SKM-1 (cell line): ENCODE results near the gene USP50.
"Not testable (repeated sequence)": the region's sequence is repeated elsewhere in the genome, so short reads cannot be mapped to it uniquely, and the experiment has no call there.

Source experiments
- DNase-seq: peaks from one replicate; lab custom pipeline; 2025; ENCODE audit not compliant: unreplicated experiment; lab: John Stamatoyannopoulos, UW

Gene USP50

DNA sequence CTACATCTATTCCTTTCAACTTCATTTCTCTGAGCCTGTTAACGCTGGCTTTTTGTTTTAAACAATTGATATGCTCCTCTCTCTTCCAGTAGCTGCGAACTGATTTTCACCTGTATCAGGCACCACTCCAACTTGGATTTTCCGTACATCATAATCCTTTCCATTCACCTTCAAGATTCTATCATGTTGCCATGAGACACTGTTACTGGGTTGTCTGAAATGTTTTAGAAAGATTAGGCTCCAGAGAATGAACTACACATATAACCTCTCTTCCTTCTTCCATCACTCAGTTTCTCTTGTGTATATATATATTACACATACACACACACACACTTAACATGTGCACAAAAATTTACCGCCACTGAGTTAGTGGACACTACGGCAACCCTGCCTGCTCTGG lies at the start of gene USP50:
Gene USP50, minus strand, starts transcription at position 101 of the 400 bp plus-strand sequence. CDS start 141 bp downstream, outside the sequence.
- no peak for DNase-seq

DNA sequence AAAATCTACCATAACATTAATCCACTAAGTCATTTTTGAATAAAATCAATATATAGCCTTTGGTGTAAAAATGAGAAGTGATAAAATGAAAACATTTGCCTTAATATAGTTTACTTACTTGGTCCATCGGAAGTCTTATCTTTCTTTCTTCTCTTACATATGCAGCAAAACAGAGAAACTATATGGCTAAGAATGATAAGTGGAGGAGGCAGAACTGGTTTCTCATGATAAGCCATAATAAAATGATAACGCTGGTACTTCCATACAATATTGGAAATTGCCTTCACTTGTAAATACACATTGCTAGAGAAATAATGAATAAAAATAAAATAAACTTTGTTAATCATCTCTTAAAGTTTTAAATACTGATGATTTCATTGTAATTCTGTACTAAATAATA lies 47.8 kb upstream of the USP50 start:
- no peak for DNase-seq

DNA sequence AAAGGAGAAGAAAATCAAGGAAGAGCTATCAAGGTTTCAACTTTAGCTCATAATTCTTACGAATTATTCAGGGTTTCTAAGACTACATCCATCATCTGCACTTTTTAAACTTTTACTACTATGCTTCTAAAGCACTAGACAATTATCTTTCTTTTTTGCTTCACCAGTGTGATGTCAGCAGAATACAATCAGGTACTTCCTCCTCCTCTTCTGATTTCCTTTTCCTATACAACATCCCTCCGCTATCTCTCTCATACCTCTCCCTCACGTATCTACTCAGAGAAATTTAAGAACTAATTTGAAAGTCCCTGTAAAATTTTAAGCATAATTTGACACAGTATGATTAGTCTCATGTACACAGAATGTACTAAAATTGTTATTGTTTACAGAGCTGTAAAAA lies 47.3 kb upstream of the USP50 start:
- DNase-seq, result no peak

DNA sequence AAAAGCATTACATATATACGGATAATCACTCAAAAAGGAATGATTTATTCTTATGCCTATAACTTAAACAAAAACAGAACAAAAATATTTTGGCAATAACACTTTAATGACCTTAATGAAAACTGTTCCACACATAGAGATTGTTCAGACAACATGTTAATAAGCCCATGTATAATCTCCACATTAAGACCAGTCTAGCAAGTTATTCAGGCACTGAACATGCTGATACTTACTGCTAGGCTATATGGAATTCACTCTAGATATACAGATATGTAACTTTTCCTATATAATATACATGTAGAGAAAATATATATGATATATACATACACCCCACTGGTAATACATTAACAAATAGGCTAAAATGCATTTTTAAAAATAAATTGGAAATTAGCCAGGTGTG lies 43.8 kb upstream of the USP50 start:
- no peak for DNase-seq

DNA sequence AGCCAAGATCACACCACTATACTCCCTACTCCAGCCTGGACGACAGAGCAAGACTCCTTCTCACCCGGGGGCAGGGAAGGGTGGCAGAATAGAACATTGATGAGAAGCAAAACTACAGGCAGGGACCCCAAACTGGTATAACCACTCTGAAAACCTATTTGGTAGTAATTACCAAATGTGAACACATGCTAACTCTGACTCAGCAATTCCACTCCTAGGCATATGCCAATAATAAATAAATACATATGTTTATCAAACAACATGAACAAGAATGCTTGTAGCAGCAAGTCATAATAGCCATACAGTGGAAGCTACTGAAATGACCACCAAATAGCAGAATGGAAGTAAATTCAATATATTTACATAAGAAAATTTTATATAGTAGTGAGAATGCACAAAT lies 31.0 kb upstream of the USP50 start:
- DNase-seq, result no peak

DNA sequence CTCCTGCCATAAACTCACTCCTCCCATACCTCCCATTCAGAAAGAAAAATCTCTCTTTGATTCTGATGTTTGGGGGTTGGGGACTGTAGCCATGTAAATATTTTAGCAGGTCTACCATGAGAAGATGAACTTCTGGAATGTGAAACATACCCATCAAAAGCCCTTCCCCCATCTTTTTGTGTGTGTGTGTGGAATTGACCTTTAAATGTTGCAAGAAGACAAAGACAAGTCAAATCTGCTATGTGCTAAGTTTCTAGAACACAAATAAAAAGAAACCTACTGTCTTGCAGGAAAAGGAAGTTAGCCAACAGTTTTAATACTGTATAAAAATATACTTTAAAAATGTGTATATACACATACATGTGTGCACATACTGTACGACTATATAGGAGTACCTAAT lies 29.7 kb upstream of the USP50 start:
- DNase-seq, result no peak

DNA sequence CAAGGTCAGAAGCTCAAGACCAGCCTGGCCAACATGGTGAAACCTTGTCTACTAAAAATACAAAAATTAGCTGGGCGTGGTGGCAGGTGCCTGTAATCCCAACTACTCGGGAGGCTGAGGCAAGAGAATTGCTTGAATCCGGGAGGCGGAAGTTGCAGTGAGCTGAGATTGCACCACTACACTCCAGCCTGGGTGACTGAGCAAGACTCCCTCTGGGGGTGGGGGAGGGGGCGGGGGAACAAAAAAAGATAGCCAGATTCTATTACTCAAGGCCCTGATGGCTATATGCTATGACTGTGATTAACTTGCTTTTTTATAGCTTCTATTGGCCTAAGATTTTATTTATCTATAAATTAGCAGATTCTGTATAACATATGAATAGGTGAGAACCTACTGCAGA lies 27.4 kb upstream of the USP50 start:
- DNase-seq, result not testable (repeated sequence)

DNA sequence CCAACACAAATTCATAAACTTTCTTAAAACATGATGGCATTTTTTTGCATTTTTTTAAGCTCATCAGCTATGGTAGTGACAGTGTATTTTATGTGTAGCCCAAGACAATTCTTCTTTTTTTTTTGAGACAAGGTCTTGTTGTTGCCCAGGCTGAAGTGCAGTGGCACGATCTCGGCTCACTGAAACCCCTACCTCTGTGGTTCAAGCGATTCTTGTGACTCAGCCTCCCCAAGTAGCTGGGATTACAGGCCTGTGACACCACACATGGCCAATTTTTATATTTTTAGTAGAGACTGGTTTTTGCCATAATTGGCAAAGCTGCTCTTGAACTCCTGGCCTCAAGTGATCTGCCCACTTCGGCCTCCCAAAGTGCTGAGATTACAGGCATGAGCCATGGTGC lies 17.3 kb upstream of the USP50 start:
- DNase-seq, result no peak

DNA sequence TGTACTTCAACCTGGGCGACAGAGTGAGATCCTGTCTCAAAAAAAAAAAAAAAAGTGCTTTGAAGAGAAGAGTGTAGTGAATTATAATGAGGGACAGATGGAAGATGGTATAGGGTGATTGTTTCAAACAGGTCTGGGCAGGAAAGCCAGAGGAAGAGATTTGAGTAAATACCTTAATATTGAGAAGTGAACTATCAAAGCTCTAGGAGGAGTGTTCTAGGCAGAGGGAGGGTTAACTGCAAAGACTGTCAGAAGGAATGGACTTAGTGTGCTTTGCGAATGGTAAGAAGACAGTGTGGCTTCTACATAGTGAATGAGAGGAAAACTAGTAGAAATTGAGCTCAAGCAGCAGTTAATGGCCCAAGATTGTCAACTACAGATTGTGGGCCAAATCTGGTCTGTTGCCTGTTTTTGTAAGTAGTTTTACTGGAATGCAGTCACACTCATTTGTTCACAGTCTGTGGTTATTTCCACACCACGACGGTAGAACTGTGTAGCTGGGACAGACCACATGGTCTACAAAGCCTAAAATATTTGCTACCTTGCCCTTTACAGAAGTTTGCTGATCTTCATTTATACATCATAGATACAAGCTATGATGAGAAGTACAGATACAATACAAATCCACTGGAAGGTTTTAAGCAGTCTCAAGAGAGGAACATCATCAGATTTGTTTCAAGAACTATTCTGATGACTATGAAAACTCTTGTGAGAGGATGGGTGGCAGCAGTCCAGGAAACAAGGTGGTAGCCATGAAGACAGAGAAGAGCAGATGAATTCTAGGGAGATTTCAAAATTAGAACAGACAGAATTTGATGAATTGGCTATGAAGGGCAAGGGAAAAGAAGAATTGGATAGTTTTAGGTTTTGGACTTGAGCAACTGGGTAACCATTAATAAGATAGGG lies 16.5 kb upstream of the USP50 start:
- no peak for DNase-seq

DNA sequence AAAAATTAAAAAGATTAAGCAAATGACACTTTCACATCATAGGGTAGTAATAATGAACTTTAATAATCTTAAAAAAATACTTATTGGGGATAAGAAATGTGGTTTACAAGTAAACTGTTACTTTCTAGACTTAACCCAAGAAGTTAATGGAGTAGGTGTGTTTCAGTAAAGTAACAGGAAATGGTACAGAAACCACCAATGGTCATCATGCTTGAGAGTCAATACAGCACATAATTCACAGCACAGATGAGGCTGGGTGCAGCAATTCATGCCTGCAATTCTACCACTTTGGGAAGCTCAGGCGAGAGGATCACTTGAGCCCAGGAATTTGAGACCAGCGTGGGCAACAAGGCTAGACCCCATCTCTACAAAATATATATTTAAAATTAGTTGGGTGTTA lies 11.5 kb upstream of the USP50 start:
- no peak for DNase-seq

DNA sequence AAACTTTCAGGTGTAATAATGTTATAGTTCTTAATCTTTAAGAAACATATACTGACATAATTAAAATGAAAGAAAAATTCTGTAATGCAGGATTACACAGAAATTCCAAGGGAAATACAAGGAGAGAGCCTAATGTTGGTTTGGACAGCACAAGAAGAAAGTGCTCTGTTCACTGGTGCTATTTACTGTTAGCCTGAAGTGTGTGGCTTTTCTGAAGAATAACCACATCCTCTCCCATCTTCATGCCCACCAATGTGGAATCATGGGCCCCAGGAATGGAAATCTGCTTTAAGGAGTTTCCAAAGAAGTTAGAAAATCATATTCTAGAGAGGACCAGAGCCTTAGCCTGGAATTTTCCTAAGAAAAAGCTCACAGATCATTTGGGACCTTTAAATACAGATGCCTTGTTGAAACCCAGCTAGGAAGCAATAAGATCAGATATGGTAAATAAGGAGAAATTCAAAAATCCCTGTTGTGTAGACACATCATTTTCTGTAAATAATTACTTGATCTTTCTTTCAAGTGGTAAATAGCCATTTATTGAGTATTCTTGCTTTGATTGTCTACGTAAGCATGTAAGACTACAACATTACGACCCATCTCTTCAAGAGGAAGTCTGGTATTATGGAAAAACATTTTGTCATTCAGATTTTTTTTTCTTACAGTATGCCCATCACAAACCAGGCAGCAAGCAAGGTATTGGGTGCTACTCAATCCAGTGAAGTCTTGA lies 10.3 kb upstream of the USP50 start:
- DNase-seq, result no peak

DNA sequence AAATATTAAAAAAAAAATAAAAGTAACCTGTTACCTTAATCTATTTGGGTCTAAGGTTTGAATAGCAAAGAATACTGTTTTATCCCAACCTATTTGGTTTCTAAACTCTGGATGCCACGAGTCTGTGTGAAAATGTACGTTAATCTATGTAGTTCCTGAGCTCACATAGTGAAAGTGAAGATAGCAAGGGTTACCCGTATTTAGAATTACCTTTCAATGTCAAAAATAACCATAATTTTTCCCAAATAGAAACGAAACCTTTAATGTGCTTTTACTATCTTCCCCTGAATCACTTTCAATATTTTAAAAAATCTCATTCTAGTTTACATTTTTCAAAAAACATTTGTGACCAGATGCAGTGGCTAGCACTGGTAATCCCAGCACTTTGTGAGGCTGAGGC lies 5.8 kb upstream of the USP50 start:
- no peak for DNase-seq

DNA sequence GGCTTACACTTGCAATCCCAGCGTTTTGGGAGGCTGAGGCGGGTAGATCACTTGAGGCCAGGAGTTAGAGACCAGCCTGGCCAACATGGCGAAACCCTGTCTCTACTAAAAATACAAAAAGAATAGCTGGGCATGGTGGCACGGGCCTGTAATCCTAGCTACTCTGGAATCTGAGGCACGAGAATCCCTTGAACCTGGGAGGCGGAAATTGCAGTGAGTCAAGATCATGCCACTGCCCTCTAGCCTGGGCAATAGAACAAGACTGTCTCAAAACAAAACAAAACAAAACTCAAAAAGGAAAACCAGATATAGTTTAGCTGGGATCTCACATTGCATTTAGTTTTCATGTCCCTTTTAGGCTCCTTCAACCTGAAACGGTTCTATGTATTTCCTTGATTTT lies 2.9 kb upstream of the USP50 start:
- no peak for DNase-seq

DNA sequence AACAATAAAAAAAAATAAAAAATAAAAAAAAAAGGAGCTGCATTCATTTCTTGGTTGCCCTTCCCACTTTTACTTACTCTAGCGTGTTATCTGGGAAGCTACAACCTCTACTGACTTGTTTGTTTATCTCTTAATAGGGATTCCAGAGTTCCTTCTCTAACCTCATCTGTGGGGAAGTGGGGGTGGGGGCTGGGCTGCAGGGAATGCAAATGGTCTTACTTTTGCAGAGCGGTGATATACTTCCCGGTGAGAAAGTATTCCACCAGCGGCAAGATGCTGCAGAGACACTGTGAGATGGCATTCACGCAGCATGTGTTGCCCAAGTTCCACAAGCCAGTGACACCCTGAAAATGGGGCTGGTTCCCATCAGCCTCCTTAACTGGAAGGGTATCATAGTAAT lies 2.1 kb downstream of the USP50 start:
- DNase-seq, result no peak

DNA sequence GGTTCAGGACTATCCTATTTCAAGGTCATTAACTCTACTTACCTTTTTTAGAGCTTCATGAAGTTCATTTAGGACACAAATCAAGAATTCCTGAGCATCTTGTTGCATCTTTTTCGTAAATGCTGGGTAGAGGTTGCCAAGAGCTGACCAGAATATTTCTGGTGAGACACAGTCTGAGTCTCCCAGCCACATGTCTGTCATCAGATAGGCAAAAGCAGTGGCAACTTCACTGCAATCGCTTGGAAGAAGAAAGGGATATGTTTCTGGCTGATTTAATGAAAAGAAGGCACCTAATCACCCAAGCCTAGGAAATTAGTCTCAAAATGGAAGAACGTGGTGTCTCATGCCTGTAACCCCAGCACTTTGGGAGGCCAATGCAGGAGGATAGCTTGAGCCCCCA lies 2.9 kb downstream of the USP50 start:
- DNase-seq, result no peak

DNA sequence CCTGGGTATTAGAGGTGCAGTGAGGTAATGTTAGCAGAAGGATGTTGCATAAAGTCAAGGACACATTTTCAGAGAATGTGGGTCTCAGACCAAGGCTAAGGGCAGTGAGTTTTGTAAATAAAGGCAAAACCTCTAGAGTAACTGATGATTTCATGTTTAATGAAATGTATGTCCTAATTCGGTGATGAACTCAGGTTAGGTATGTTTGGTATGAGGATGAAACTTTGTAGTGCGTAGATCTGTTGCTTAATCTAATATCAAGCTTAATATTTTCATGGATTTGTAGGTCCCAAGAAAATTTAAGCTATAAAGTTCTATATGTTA lies 3.6 kb downstream of the USP50 start:
- no peak for DNase-seq

DNA sequence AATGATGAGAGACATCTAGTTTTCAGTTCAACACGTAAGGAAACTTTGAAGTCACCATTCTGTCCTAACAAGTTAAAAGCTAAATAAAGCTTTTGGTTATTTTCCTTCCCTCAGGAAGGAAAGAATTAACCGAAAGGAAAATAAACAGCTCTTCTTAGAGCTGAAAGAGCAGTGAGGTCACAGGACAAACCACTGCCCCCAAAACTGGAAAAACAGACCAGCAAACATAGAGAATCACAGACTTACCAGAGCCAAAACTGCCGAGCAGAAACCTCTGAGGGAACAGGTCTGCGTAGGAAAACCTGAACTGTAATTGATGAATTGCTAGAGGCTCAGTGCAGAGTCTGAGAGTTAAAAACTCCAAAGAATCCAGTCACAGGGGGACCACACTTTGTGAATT lies 14.7 kb downstream of the USP50 start:
- DNase-seq, result no peak

DNA sequence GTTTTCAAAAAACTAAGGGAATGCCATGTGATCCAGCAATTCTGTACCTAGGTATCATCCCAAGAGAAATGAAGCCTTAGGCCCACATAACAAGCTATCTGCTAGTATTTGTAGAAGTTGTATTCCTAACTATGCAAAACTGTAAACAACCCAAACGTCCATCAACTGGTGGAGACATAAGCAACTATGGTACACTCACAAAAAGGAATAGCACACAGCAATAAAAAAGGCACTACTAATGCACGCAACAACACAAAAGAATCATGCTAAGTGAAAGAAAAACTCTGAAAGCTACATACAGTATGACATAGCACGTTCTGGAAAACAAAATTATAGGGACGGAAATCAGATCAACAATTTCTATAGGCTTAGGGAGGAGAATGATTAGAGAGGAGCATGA lies 15.3 kb downstream of the USP50 start:
- DNase-seq, result no peak

DNA sequence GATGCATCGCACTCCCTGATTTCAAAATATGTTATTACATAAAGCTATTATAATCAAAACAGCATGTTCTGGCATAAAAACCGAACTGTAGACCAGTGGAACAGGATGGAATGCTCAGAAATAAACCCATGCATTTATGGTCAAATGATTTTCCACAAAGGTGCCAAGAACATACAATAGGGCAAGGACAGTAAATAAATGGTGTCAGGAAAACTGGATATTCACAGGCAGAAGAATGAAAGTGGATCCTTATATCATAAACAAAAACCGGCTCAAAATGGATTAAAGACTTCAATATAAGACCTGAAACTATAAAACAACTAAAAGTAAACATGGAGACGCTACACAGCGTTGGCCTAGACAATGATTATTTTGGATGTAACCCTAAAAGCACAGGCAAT lies 22.6 kb downstream of the USP50 start:
- DNase-seq, result no peak

DNA sequence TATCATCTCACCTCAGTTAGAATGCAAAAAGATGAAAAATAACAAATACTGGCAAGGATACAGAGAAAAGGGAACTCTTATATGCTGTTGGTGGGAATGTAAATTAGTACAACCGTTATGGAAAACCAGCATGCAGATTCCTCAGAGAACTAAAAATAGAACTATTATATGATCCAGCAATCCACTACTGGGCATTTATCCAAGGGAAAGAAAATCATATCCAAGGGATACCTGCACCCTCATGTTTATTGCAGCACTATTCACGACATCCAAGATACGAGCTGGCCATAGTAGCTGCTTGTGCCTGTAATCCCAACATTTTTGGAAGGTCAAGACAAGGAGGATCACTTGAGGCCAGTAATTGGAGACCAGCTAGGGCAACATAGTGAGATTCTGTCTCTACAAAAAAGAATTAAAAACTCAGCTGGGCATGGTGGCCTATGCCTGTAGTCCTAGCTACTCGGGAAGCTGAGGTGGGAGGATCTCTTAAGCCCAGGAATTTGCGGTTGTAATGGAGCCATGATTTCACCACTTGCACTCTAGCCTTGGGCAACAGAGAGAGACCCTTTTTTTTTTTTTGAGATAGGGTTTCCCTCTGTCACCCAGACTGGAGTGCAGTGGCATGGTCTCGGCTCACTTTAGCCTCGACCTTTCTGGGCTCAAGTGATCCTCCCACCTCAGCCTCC lies 26.6 kb downstream of the USP50 start:
- no peak for DNase-seq

DNA sequence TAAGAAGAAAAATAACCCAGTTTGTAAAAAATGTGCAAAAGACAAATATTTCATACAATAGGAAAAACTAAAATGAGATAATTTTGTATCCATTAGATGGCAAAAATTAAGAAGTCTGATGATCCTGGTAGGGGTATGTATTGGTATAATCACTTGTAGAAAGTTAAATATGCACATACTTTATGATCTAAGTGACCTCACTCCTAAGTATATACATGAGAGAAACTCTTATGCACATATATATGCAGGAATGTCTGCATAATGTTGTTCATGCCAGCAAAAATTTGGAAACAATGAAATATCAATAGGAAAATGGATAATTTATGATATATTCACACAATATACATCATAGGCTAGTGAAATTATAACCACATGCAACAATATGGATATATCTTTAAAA lies 33.5 kb downstream of the USP50 start:
- DNase-seq, result no peak

DNA sequence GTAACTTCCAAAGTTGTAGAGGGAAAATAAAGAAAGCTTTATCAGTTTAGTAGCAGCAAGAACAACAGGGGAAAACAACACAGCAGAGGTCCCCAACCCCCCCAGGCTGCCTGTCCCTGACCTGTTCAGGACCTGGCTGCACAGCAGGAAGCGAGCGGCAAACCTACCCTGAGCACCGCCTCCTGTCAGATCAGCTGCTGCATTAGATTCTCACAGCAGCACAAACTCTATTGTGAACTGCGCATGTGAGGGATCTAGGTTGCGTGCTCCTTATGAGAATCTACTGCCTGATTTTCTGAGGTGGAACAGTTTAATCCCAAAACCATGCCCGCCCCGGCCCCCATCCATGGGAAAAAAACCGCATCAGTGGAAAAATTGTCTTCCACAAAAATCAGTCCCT lies 40.3 kb downstream of the USP50 start:
- no peak for DNase-seq
